Endodermal cell (in vitro differentiated cells): ENCODE results near the gene HERPUD1. TPM values are rescaled to one million over a fixed set of nuclear protein-coding genes. Genes with fewer than 3 reads are reported as not detected.
A peak's percentile ranks its signal among the peaks of the same experiment; 100 is the strongest.

ENCODE experiments used
- DNase-seq: peaks from one replicate; pipeline ENCODE4 v3.0.0-alpha.2; 2017
- H3K27ac ChIP-seq: 2 replicates; pipeline ENCODE4 v1.5.1; 2013; ENCODE audit warnings: mild to moderate bottlenecking, low read depth, low read length, moderate library complexity
- H3K27me3 ChIP-seq: 2 replicates; pipeline ENCODE4 v1.6.1; 2013; ENCODE audit warnings: mild to moderate bottlenecking, low read length, moderate library complexity; ENCODE audit not compliant: insufficient read depth, control insufficient read depth, poor library complexity, severe bottlenecking
- H3K36me3 ChIP-seq: 2 replicates; pipeline ENCODE4 v1.7.0; 2013; ENCODE audit warnings: mild to moderate bottlenecking, low read length, moderate library complexity; ENCODE audit not compliant: control insufficient read depth, insufficient read depth
- H3K4me1 ChIP-seq: one replicate; pipeline ENCODE4 v1.7.0; 2013; ENCODE audit warnings: low read length; ENCODE audit not compliant: control insufficient read depth, insufficient read depth
- H3K4me3 ChIP-seq: 2 replicates; pipeline ENCODE4 v1.5.1; 2013; ENCODE audit warnings: mild to moderate bottlenecking, low read length, moderate library complexity
- H3K9ac ChIP-seq: 2 replicates; pipeline ENCODE4 v1.6.1; 2013; ENCODE audit warnings: mild to moderate bottlenecking, low read length, moderate library complexity; ENCODE audit not compliant: poor library complexity, severe bottlenecking; ENCODE audit errors: extremely low read depth
- H3K9me3 ChIP-seq: 2 replicates; pipeline ENCODE4 v1.6.1; 2013; ENCODE audit warnings: mild to moderate bottlenecking, low read length, moderate library complexity; ENCODE audit not compliant: control insufficient read depth
- H3K27ac Mint-ChIP-seq: 2 replicates; pipeline ENCODE4 v1.8.0; 2020; ENCODE audit warnings: mixed read lengths
- H3K27me3 Mint-ChIP-seq: 2 replicates; pipeline ENCODE4 v1.8.0; 2021; ENCODE audit warnings: mild to moderate bottlenecking, mixed read lengths; ENCODE audit not compliant: insufficient read depth
- H3K36me3 Mint-ChIP-seq: 2 replicates; pipeline ENCODE4 v1.8.0; 2020; ENCODE audit warnings: low read depth, mixed read lengths
- H3K4me1 Mint-ChIP-seq: 2 replicates; pipeline ENCODE4 v1.8.0; 2020; ENCODE audit warnings: mixed read lengths
- H3K4me3 Mint-ChIP-seq: 2 replicates; pipeline ENCODE4 v1.8.0; 2020; ENCODE audit warnings: mild to moderate bottlenecking, moderate library complexity, mixed read lengths
- H3K9me3 Mint-ChIP-seq: 2 replicates; pipeline ENCODE4 v1.8.0; 2020; ENCODE audit warnings: mild to moderate bottlenecking, mixed read lengths
- CTCF ChIP-seq: fragments of 200-600 bp; sonication (generic); conservative IDR thresholded peaks from 2 replicates; pipeline ENCODE4 v1.5.0; 2021; ENCODE audit warnings: antibody characterized with exemption, mild to moderate bottlenecking
- WGBS, 2 experiments: methylation state at CpG; one replicate each; pipeline versions ENCODE4 v1.1.5 to v1.1.7; 2013; ENCODE audit warnings: missing lambda C conversion rate in 2 of 2, mixed read lengths in 1 of 2; ENCODE audit not compliant: insufficient coverage in 1 of 2, insufficient read length in 1 of 2; 5-methylcytosine and 5-hydroxymethylcytosine counted together
- total RNA-seq, 2 donors: library from RNA; stranded (reverse); fragmentation: NEBNext Ultra II Directional in 1 of 2; extraction: Animal tissue kit (Norgen Biotek cat#: 25700) in 1 of 2; gene quantifications; 2 replicates in 1 of 2; 3 replicates in 1 of 2; pipeline ENCODE4 v1.2.1, GENCODE V29; 2021

The HERPUD1 gene
- total RNA-seq, 2 donors from 2014 or later: 21.5 to 40.6 TPM

GRCh38 chr16:56919099-56919800 is 12.7 kb upstream of the HERPUD1 start:
- no peaks in the 10 kb centered on the region for H3K9me3 Mint-ChIP-seq
- no peak overlapping the region for H3K9ac ChIP-seq
- no peak overlapping the region for H3K4me3 Mint-ChIP-seq
- peak; percentile 49 for DNase-seq
- H3K36me3 ChIP-seq: no peaks in the 10 kb centered on the region
- H3K4me1 Mint-ChIP-seq: peaks cover 7% of the 10 kb centered on the region
- no peak overlapping the region for H3K27ac ChIP-seq
- H3K36me3 Mint-ChIP-seq: no peaks in the 10 kb centered on the region
- H3K27me3 ChIP-seq: no peaks in the 10 kb centered on the region
- no peaks in the 10 kb centered on the region for H3K4me1 ChIP-seq
- peaks cover 3% of the 10 kb centered on the region for H3K27me3 Mint-ChIP-seq
- 88 to 91% methylated on average over 10 to 11 of the region's 11 CpGs for WGBS, 2 experiments
- no peak for TF ChIP-seq CTCF
- no peak overlapping the region for H3K4me3 ChIP-seq
- no peaks in the 10 kb centered on the region for H3K9me3 ChIP-seq
- H3K27ac Mint-ChIP-seq: no peak overlapping the region

GRCh38 chr16:56921571-56921970 is 10.4 kb upstream of the HERPUD1 start:
- peaks cover 7% of the 10 kb centered on the region for H3K4me1 Mint-ChIP-seq
- no peaks in the 10 kb centered on the region for H3K4me1 ChIP-seq
- no peaks in the 10 kb centered on the region for H3K36me3 Mint-ChIP-seq
- H3K36me3 ChIP-seq: no peaks in the 10 kb centered on the region
- no peaks in the 10 kb centered on the region for H3K9me3 Mint-ChIP-seq
- no peak overlapping the region for H3K27ac Mint-ChIP-seq
- no peak overlapping the region for H3K27ac ChIP-seq
- no peak for DNase-seq
- H3K4me3 ChIP-seq: no peak overlapping the region
- H3K27me3 ChIP-seq: no peaks in the 10 kb centered on the region
- no peak overlapping the region for H3K4me3 Mint-ChIP-seq
- H3K9ac ChIP-seq: no peak overlapping the region
- no peaks in the 10 kb centered on the region for H3K9me3 ChIP-seq
- H3K27me3 Mint-ChIP-seq: peaks cover 3% of the 10 kb centered on the region
- TF ChIP-seq CTCF: no peak
- WGBS, 2 experiments: 93 to 100% methylated on average over 2 to 4 of the region's 4 CpGs

DNA sequence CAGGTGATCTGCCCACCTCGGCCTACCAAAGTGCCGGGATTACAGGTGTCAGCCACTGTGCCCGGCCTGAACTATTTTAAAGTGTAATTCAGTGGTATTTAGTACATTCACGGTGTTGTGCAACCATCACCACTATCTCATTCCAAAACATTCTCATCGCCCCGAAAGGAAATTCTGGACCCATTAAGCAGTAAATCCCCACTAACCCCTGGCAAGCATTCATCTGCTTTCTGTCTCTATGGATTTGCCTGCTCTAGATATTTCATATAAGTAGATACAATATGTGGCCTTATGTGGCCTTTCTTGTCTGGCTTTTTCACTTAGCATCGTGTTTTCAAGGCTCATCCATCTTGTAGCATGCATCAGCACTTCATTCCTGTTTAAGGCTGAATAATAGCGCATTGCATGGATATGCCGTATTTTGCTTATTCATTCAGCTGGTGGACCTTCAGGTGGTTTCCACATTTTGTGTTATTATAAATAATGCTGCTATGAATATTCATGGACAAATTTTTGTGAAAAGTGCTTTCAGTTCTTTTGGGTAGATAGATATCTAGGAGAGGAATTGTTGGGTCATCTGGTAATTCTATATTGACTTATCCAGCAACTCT is 8.4 kb upstream of the HERPUD1 start:
- H3K27me3 Mint-ChIP-seq: no peaks in the 10 kb centered on the region
- Histone ChIP-seq H3K27ac (no peak overlapping the region), H3K9me3 (no peaks in the 10 kb centered on the region), H3K27me3 (no peaks in the 10 kb centered on the region), H3K4me3 (no peak overlapping the region), H3K36me3 (no peaks in the 10 kb centered on the region), H3K9ac (no peak overlapping the region), H3K4me1 (no peaks in the 10 kb centered on the region)
- no peak for TF ChIP-seq CTCF
- 95 to 100% methylated on average over 4 to 8 of the region's 9 CpGs for WGBS, 2 experiments
- no peak overlapping the region for H3K4me3 Mint-ChIP-seq
- no peaks in the 10 kb centered on the region for H3K9me3 Mint-ChIP-seq
- no peak for DNase-seq
- peaks cover 7% of the 10 kb centered on the region for H3K4me1 Mint-ChIP-seq
- no peak overlapping the region for H3K27ac Mint-ChIP-seq
- no peaks in the 10 kb centered on the region for H3K36me3 Mint-ChIP-seq
